Thymus (tissue), 11 donors: ENCODE results near the gene LOXL3. TPM values are rescaled to one million over a fixed set of nuclear protein-coding genes. Genes with fewer than 3 reads are reported as not detected.

Experiments
- DNase-seq, 9 donors: peaks; one replicate each; pipeline ENCODE4 v3.0.0-alpha.2; 2013; ENCODE audit warnings: low spot score in 9 of 9, low read depth in 6 of 9, missing footprints in 1 of 9
- H3K27ac ChIP-seq, 2 donors: one replicate each; pipeline ENCODE4 v1.5.1; 2013; ENCODE audit warnings: control low read depth in 1 of 2, low read depth in 1 of 2, low read length in 1 of 2, mild to moderate bottlenecking in 1 of 2, moderate library complexity in 1 of 2
- H3K27me3 ChIP-seq, 2 donors: one replicate each; pipeline ENCODE4 v1.5.1; 2013; ENCODE audit warnings: low read length in 1 of 2; ENCODE audit not compliant: control insufficient read depth in 2 of 2, insufficient read depth in 1 of 2
- H3K36me3 ChIP-seq, 2 donors: one replicate each; pipeline ENCODE4 v1.5.1; 2013; ENCODE audit warnings: low read length in 1 of 2, mild to moderate bottlenecking in 1 of 2, moderate library complexity in 1 of 2; ENCODE audit not compliant: control insufficient read depth in 2 of 2, insufficient read depth in 2 of 2
- H3K4me1 ChIP-seq, 2 donors: one replicate each; pipeline ENCODE4 v1.5.1; 2013; ENCODE audit warnings: low read length in 2 of 2; ENCODE audit not compliant: control insufficient read depth in 2 of 2, insufficient read depth in 2 of 2
- H3K4me3 ChIP-seq, 2 donors: one replicate each; pipeline ENCODE4 v1.5.1; 2013; ENCODE audit warnings: low read length in 2 of 2, control low read depth in 1 of 2, mild to moderate bottlenecking in 1 of 2
- H3K9me3 ChIP-seq, 2 donors: one replicate each; pipeline ENCODE4 v1.5.1; 2013; ENCODE audit warnings: low read length in 1 of 2, mild to moderate bottlenecking in 1 of 2; ENCODE audit not compliant: control insufficient read depth in 2 of 2, insufficient read depth in 1 of 2
- WGBS: extraction: QIAGEN DNeasy Blood & Tissue Kit; methylation state at CpG from one replicate; pipeline ENCODE4 v1.1.7; 2013; 5-methylcytosine and 5-hydroxymethylcytosine counted together
- polyA plus RNA-seq: library from polyadenylated mRNA; stranded (reverse); fragments of 200-250 nt; gene quantifications from one replicate; pipeline ENCODE4 v1.2.3, GENCODE V29; 2013
- total RNA-seq: library from RNA; stranded (reverse); fragments of 120-200 nt; gene quantifications from one replicate; pipeline ENCODE4 v1.2.4, GENCODE V29; 2013
- donor health status: healthy.

The LOXL3 gene
- total and polyA plus RNA-seq, 2 donors = 1.4 to 1.6 TPM

DNA sequence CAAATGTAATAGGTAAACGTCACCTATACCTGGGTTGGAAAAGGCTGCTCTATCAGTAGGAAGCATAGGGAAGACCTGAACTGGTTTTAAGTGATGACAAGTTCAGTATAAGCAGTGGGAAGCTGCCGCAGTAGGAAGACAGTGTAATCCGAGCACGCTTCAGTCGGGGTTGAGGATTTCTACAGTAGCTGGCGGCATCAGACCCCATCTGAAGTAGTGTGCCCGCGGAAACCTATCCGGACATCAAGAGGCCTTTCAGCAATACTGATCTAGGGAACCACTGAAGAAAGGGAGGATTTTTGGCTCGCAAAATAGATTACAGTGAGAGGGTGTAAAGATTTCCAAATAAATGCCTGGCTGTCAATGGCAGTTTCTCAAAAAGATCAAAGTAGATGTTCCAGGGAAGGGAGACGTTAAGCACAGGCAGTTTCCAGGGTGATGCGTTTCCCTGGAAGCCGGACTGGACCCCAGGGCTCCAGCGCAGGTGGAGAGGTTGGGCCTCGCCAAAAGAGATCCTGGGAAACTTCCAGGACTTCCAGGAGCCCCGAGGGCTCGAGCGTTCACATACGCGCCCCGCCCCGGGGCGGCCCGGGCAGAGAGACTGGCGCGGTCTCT, 5.3 kb downstream of the LOXL3 start:
- no peak for DNase-seq
- H3K27me3 ChIP-seq = peaks cover 52 to 75% of the 10 kb centered on the region in 2 donors
- H3K27ac ChIP-seq = no peak overlapping the region
- WGBS = 36% methylated on average over 26 of the region's 26 CpGs
- H3K4me1 ChIP-seq = peaks cover 0 to 18% of the 10 kb centered on the region in 2 donors
- H3K9me3 ChIP-seq = peaks cover 5 to 7% of the 10 kb centered on the region in 2 donors
- H3K4me3 ChIP-seq = peak overlapping the region in 1 of 2 donors; percentile 36
- no peaks in the 10 kb centered on the region for H3K36me3 ChIP-seq

DNA sequence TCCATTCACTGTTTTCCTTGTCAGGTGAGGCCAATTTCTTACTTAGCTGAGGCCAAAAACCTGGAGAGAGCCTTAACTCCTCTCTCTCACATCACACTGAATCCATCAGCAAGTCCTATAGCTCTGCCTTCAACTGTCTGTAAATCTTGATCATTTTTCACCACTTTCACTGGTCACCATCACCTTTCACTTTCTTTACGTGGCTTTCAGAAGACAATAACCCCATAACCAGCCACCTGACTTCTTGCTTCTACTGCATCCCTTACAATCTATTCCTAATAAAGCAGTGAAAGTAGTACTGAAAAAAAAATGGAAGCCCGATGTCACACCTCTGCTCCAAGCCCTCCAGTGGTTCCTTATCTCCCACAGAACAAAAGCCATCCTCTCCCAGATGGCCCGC, 7.7 kb downstream of the LOXL3 start:
- 95% methylated on average over 3 of the region's 3 CpGs for WGBS
- H3K9me3 ChIP-seq = peaks cover 5 to 7% of the 10 kb centered on the region in 2 donors

DNA sequence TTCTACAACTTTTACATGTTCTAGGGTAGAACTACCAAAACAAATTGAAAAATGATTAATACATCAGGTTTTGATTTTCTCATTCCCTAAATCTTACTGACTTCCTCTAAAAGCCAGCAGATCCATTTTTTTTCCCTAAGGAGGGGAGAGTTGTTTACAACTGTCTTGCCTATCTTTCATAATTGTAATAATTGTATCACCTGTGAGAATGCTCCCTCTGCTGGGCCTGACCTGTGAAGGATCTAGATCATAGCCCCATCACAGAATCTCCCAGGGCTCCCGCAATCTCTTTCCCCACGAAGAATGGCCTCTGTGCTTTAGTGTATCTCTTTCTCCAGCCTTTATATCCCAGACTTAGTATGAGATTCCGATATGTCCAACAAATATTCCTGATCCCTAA, 9.1 kb downstream of the LOXL3 start:
- no peak for DNase-seq
- no peaks in the 10 kb centered on the region for H3K36me3 ChIP-seq
- 95% methylated on average over 3 of the region's 3 CpGs for WGBS
- H3K4me1 ChIP-seq = peaks cover 0 to 9% of the 10 kb centered on the region in 2 donors
- no peak overlapping the region for H3K4me3 ChIP-seq
- peaks cover 25 to 38% of the 10 kb centered on the region in 2 donors for H3K27me3 ChIP-seq
- no peak overlapping the region for H3K27ac ChIP-seq
- H3K9me3 ChIP-seq = peaks cover 5 to 7% of the 10 kb centered on the region in 2 donors

More for the DNA sequence above, 7.7 kb downstream of the LOXL3 start:
- Histone ChIP-seq H3K4me3 (no peak overlapping the region), H3K4me1 (peaks cover 0 to 10% of the 10 kb centered on the region in 2 donors), H3K27ac (no peak overlapping the region), H3K36me3 (no peaks in the 10 kb centered on the region), H3K27me3 (peaks cover 37 to 51% of the 10 kb centered on the region in 2 donors)
- no peak for DNase-seq

- Histone ChIP-seq H3K9me3 (no peaks in the 10 kb centered on the region), H3K4me1 (peaks cover 0 to 3% of the 10 kb centered on the region in 2 donors), H3K27ac (no peak overlapping the region), H3K27me3 (peaks cover 10 to 32% of the 10 kb centered on the region in 2 donors), H3K4me3 (no peak overlapping the region), H3K36me3 (no peaks in the 10 kb centered on the region)
- no peak for DNase-seq
- 95% methylated on average over 1 of the region's 1 CpG for WGBS
These were observed 10.8 kb downstream of the LOXL3 start for GRCh38 chr2:74542978-74543377.

DNA sequence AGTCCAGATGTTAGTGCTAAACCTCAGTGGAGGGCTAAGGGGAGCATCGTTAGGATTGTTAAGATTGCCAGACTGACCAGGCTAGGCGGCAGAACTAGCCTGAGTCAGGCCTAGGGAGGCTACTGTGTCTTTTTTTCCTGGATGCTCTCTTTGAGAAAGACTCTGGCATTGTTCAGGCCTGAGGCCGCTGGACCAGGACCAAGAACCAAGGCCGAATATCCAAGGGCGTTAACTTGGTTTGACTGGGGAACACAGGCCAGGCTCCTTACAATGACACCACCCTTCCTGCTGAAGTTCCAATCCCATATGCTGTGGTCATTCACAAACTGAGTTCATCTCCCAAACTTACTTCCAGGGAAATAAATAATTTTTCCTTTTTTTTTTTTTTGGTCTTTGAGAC, 13.5 kb downstream of the LOXL3 start:
- Histone ChIP-seq H3K4me1 (peaks cover 0 to 6% of the 10 kb centered on the region in 2 donors), H3K27me3 (peaks cover 0 to 14% of the 10 kb centered on the region in 2 donors), H3K9me3 (no peaks in the 10 kb centered on the region), H3K36me3 (no peaks in the 10 kb centered on the region), H3K27ac (no peak overlapping the region), H3K4me3 (no peak overlapping the region)
- WGBS = 96% methylated on average over 5 of the region's 5 CpGs
- DNase-seq = no peak

- Histone ChIP-seq H3K4me1 (peaks cover 0 to 6% of the 10 kb centered on the region in 2 donors), H3K27ac (no peak overlapping the region), H3K4me3 (no peak overlapping the region), H3K36me3 (no peaks in the 10 kb centered on the region), H3K27me3 (peaks cover 0 to 14% of the 10 kb centered on the region in 2 donors), H3K9me3 (no peaks in the 10 kb centered on the region)
- 17% methylated on average over 7 of the region's 7 CpGs for WGBS
- DNase-seq = no peak
These were observed 14.8 kb downstream of the LOXL3 start for GRCh38 chr2:74538881-74539339.

- no peak for DNase-seq
- no peaks in the 10 kb centered on the region for H3K9me3 ChIP-seq
These were observed 16.6 kb downstream of the LOXL3 start for GRCh38 chr2:74537140-74537539.

DNA sequence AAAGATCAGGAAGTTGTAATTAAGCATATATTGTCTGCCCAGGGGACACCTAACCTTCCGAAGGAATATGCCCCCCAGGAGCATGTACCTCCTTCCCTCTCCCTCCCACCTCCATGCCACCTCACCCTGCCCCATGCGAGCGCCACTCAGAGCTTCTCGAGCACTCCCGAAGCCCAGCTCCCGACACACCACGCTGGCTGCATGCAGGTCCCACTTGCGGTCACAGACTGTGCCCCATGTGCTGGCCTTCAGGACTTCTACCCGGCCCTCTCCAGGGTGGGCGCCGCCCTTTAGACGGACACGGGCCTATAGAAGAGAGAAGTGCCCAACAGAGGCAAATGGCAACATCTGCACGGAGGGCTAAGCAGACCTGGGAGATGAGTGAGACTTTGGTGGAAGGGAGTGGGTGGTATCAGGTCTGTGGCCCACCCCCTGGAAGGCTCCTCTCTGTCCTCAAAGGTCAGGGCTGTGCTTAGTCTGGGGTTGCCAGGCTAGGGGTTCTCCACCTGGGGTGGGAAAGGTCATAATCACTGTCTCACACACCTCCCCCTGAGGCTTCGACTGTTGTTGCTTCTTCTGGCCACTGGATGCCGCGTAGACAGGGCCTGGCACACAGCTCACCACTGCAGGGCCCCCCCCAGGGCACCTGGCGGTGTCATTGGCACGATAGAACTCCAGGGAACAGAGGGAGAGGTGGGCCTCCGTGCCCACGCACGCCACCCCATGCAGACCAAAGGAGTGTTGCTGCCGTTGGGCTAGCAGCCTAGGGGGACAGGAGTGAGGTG, 17.4 kb downstream of the LOXL3 start:
- Histone ChIP-seq H3K4me1 (peaks cover 1 to 10% of the 10 kb centered on the region in 2 donors), H3K9me3 (no peaks in the 10 kb centered on the region), H3K27ac (no peak overlapping the region), H3K36me3 (peaks cover 15 to 17% of the 10 kb centered on the region in 2 donors), H3K4me3 (no peak overlapping the region), H3K27me3 (peaks cover 0 to 14% of the 10 kb centered on the region in 2 donors)
- 94% methylated on average over 23 of the region's 23 CpGs for WGBS
- DNase-seq = no peak

More at GRCh38 chr2:74537140-74537539, 16.6 kb downstream of the LOXL3 start:
- Histone ChIP-seq H3K27ac (no peak overlapping the region), H3K4me1 (peaks cover 0 to 6% of the 10 kb centered on the region in 2 donors), H3K27me3 (peaks cover 0 to 14% of the 10 kb centered on the region in 2 donors), H3K36me3 (peaks cover 12 to 15% of the 10 kb centered on the region in 2 donors), H3K4me3 (no peak overlapping the region)
- WGBS = 96% methylated on average over 4 of the region's 4 CpGs

DNA sequence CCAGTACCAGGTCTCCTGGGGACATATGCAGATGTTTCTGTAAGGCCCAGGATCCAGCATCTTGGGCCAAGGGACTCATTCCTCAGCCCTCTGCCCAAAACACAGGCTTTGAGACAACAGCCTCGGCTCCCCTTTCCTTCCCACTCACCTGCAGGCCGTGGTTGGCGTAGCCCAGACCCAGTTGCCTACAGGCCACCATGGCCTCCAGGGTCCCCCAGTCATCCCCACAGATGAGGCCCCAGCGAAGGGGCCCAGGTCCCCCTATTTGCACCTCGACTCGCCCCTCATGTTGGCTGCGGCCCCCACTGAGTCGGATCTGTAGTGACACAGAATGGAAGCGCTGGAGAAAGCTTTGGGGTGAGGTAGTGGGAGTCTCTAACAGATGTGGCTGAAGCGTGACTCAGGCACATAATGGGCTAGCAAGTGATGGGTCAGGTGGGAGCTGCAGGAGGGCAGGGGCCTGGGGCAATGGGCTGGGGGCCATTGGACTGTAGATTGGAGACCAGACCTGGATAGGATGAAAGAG, 18.2 kb downstream of the LOXL3 start:
- H3K36me3 ChIP-seq = peaks cover 19 to 21% of the 10 kb centered on the region in 2 donors
- DNase-seq = no peak
- H3K4me1 ChIP-seq = peaks cover 10 to 18% of the 10 kb centered on the region in 2 donors
- peaks cover 0 to 14% of the 10 kb centered on the region in 2 donors for H3K27me3 ChIP-seq
- no peak overlapping the region for H3K27ac ChIP-seq
- no peak overlapping the region for H3K4me3 ChIP-seq
- WGBS = 97% methylated on average over 10 of the region's 10 CpGs
- H3K9me3 ChIP-seq = no peaks in the 10 kb centered on the region
